Activated gamma-delta T cell (primary cell): Measurements from ENCODE around the gene ANP32D.
"Not testable (repeated sequence)": the region's sequence is repeated elsewhere in the genome, so short reads cannot be mapped to it uniquely, and the experiment has no call there.

Experiments used
- DNase-seq: peaks from one replicate; lab custom pipeline; 2025; lab: John Stamatoyannopoulos, UW
- total RNA-seq, 2 donors: gene quantifications; one replicate each; lab custom pipeline; 2026; lab: John Stamatoyannopoulos, UW

ANP32D gene
- total RNA-seq, result 0 reads per million in 2 donors

- no peak for DNase-seq
Observed at GRCh38 chr12:48472259-48472658, at the start of gene ANP32D. ANP32D (plus strand) TSS chr12:48472559; CDS start chr12:48472665, 106 bp downstream.

- no peak for DNase-seq
Observed at GRCh38 chr12:48423171-48423570, 49.2 kb upstream of the ANP32D start.

- DNase-seq, result no peak
Observed at GRCh38 chr12:48424644-48425043, 47.7 kb upstream of the ANP32D start.

GRCh38 chr12:48434016-48434415 lies 38.3 kb upstream of the ANP32D start:
- not testable (repeated sequence) for DNase-seq

- DNase-seq, result no peak
Observed at GRCh38 chr12:48441069-48441468, 31.3 kb upstream of the ANP32D start.

GRCh38 chr12:48442179-48442847 lies 30.0 kb upstream of the ANP32D start:
- DNase-seq, result no peak

- no peak for DNase-seq
Observed at GRCh38 chr12:48445538-48445937, 26.8 kb upstream of the ANP32D start.

- DNase-seq, result no peak
Observed at GRCh38 chr12:48446161-48446776, 26.1 kb upstream of the ANP32D start.

GRCh38 chr12:48447755-48448154 lies 24.6 kb upstream of the ANP32D start:
- no peak for DNase-seq

GRCh38 chr12:48451372-48451771 lies 21.0 kb upstream of the ANP32D start:
- no peak for DNase-seq

- not testable (repeated sequence) for DNase-seq
Observed at GRCh38 chr12:48452961-48453360, 19.4 kb upstream of the ANP32D start.

GRCh38 chr12:48454667-48455066 lies 17.7 kb upstream of the ANP32D start:
- no peak for DNase-seq

GRCh38 chr12:48455116-48455515 lies 17.2 kb upstream of the ANP32D start:
- DNase-seq, result no peak

GRCh38 chr12:48459259-48459658 lies 13.1 kb upstream of the ANP32D start:
- no peak for DNase-seq

- DNase-seq, result not testable (repeated sequence)
Observed at GRCh38 chr12:48469027-48469426, 3.3 kb upstream of the ANP32D start.

GRCh38 chr12:48473061-48473460 lies 702 bp downstream of the ANP32D start:
- no peak for DNase-seq

GRCh38 chr12:48474497-48474896 lies 2.1 kb downstream of the ANP32D start:
- DNase-seq, result not testable (repeated sequence)

- DNase-seq, result no peak
Observed at GRCh38 chr12:48482198-48482597, 9.8 kb downstream of the ANP32D start, which contains the start of gene C12orf54. C12orf54 (plus strand) TSS chr12:48482498; CDS start chr12:48483297, 799 bp downstream.

- DNase-seq, result no peak
Observed at GRCh38 chr12:48482930-48483329, 10.6 kb downstream of the ANP32D start.

- no peak for DNase-seq
Observed at GRCh38 chr12:48486261-48486660, 13.9 kb downstream of the ANP32D start.

- DNase-seq, result no peak
Observed at GRCh38 chr12:48486679-48487078, 14.3 kb downstream of the ANP32D start.

- no peak for DNase-seq
Observed at GRCh38 chr12:48489012-48489411, 16.7 kb downstream of the ANP32D start.

- DNase-seq, result not testable (repeated sequence)
Observed at GRCh38 chr12:48489456-48489855, 17.1 kb downstream of the ANP32D start.
